OCI-LY7 (cell line): ENCODE measurements around the gene AVPR2. TPM values are rescaled to one million over a fixed set of nuclear protein-coding genes. Genes with fewer than 3 reads are reported as not detected.

Experiments
- BruUV-seq: library from RNA; stranded (reverse); fragments of 400-500 nt; replicated peaks from 2 replicates; lab custom pipeline; 2021; lab: Mats Ljungman, UMichigan
- CTCF ChIA-PET: fragments of 300-600 bp; sonication (Branson Sonifier 250); formaldehyde crosslinking; loops from one replicate; lab custom pipeline; 2022; ENCODE audit warnings: antibody characterized with exemption; ENCODE audit not compliant: unreplicated experiment; lab: Charles Lee
- POLR2A ChIA-PET: fragments of 300-600 bp; sonication (Branson Sonifier 250); formaldehyde crosslinking; loops from one replicate; lab custom pipeline; 2022; ENCODE audit warnings: antibody characterized with exemption; lab: Charles Lee
- DNase-seq: peaks from one replicate; pipeline ENCODE4 v3.0.0-alpha.2; 2015; ENCODE audit warnings: low spot score
- H2AFZ ChIP-seq: fragments of 200-600 bp; sonication (generic), shearing (Covaris generic); 2 replicates; pipeline ENCODE4 v1.6.1; 2014; ENCODE audit warnings: mild to moderate bottlenecking, antibody characterized with exemption, low read length, moderate library complexity
- H3K27ac ChIP-seq: fragments of 200-600 bp; sonication (generic); 2 replicates; pipeline ENCODE4 v1.5.1; 2014; ENCODE audit warnings: mixed run types, low read depth, mild to moderate bottlenecking, moderate library complexity, low read length, inconsistent platforms; ENCODE audit not compliant: poor library complexity, severe bottlenecking
- H3K36me3 ChIP-seq: fragments of 200-600 bp; sonication (generic); 2 replicates; pipeline ENCODE4 v1.6.1; 2014; ENCODE audit warnings: mild to moderate bottlenecking, antibody characterized with exemption, low read length, moderate library complexity, mixed read lengths; ENCODE audit not compliant: insufficient read depth
- H3K4me1 ChIP-seq: fragments of 200-600 bp; sonication (generic); 2 replicates; pipeline ENCODE4 v1.5.1; 2014; ENCODE audit warnings: mild to moderate bottlenecking, low read length; ENCODE audit not compliant: insufficient read depth, poor library complexity, severe bottlenecking
- H3K4me2 ChIP-seq: fragments of 200-600 bp; sonication (generic); 2 replicates; pipeline ENCODE4 v1.6.1; 2014; ENCODE audit warnings: mild to moderate bottlenecking, low read length
- H3K4me3 ChIP-seq: fragments of 200-600 bp; sonication (generic); 2 replicates; pipeline ENCODE4 v1.5.1; 2014; ENCODE audit warnings: mild to moderate bottlenecking, low read depth, low read length; ENCODE audit not compliant: poor library complexity, severe bottlenecking
- H3K79me2 ChIP-seq: fragments of 200-600 bp; sonication (generic); 2 replicates; pipeline ENCODE4 v1.6.1; 2016; ENCODE audit warnings: low read depth, mild to moderate bottlenecking, low read length, moderate library complexity, mixed read lengths; ENCODE audit not compliant: insufficient read depth
- H3K9me2 ChIP-seq: fragments of 200-600 bp; sonication (generic); 2 replicates; pipeline ENCODE4 v1.6.1; 2016; ENCODE audit warnings: mild to moderate bottlenecking, low read length, mixed read lengths; ENCODE audit not compliant: insufficient read depth
- H3K9me3 ChIP-seq: fragments of 200-600 bp; sonication (generic); 2 replicates; pipeline ENCODE4 v1.6.1; 2014; ENCODE audit warnings: mild to moderate bottlenecking, mixed run types, low read length, mixed read lengths
- H4K20me1 ChIP-seq: fragments of 200-600 bp; sonication (generic); 2 replicates; pipeline ENCODE4 v1.6.1; 2014; ENCODE audit warnings: mild to moderate bottlenecking, antibody characterized with exemption, low read length, moderate library complexity, mixed read lengths; ENCODE audit not compliant: insufficient read depth
- EZH2phosphoT487 ChIP-seq: fragments of 200-600 bp; sonication (generic); IDR thresholded peaks from 2 replicates; pipeline ENCODE4 v1.6.1; 2018; ENCODE audit warnings: low read depth, borderline replicate concordance, mild to moderate bottlenecking, mixed run types, antibody characterized with exemption, low read length, moderate library complexity, mixed read lengths
- intact Hi-C: fragments of 100-400 bp; cut with micrococcal nuclease; formaldehyde crosslinking; loops from one replicate; pipeline ENCODE4 v1.10.0; 2022; ENCODE audit not compliant: unreplicated experiment
- total RNA-seq, 2 experiments: library from RNA; depleted of rRNA in 1 of 2; stranded (reverse); fragments of >200 nt in 1 of 2; shearing (Covaris generic) in 1 of 2; gene quantifications; 2 replicates each; pipeline ENCODE4 v1.2.3, GENCODE V29; 2014 to 2022
- TF ChIP-seq, protein P1 (sequence below): fragments of 200-600 bp; sonication (generic); conservative IDR thresholded peaks from 2 replicates; pipeline ENCODE4 v1.5.1; 2014; ENCODE audit warnings: mild to moderate bottlenecking, antibody characterized with exemption, low read length, moderate library complexity, mixed read lengths

The AVPR2 gene
- total RNA-seq, 2 experiments from 2014 or later = 0.09 TPM; not detected in 1

DNA sequence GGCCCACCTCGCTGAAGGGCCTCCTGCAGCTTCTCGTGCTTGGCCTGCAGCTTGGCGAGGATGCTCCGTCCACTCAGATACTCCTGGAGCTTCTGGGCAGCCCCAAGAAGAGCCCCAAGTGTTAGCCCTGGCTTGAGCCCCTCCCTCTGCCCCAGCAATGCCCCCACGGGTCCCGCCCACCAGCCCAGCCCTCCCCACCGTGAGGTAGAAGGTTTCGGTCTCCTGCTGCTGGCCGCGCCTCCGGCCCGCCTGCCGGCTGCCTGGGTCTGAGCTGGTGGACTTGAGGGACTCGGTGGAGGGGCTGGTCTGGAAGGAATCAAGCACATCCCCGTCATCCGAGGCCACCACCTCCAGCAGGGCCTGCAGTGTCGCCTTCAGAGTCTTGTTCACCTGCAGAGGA is 8.7 kb downstream of the AVPR2 start:
- Histone ChIP-seq H3K36me3 (peaks cover 24% of the 10 kb centered on the region), H3K4me1 (no peaks in the 10 kb centered on the region)
- CTCF ChIA-PET = no interaction called here

DNA sequence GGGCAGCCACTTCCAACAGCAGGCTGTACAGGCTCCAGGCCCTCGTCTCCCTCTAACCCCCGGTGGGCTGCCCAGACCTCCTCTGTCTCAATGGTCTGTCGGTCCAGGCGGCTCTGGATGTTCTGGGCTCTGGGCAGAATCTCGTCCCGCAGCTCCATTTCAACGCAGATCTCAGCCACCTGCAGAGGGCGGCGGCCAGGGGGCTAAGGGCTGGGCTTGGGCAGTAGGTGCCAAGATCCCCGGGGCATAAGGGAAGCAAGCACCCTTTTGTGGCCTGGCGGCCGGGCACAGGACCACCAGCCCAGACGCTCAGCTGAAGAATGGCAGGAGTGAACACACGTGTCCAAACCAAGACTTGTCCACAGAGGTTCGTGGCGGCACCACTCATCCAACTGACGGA is 9.2 kb downstream of the AVPR2 start:
- H3K27ac ChIP-seq = no peak overlapping the region
- H3K79me2 ChIP-seq = no peaks in the 10 kb centered on the region
- H3K9me3 ChIP-seq = no peaks in the 10 kb centered on the region
- H3K4me2 ChIP-seq = no peak overlapping the region
- no peak overlapping the region for H2AFZ ChIP-seq
- DNase-seq = no peak
- ChIA-PET CTCF (no interaction called here), POLR2A (no interaction called here)
- no TSS peak for BruUV-seq
- no peaks in the 10 kb centered on the region for H3K9me2 ChIP-seq
- no peaks in the 10 kb centered on the region for H4K20me1 ChIP-seq
- peaks cover 26% of the 10 kb centered on the region for H3K36me3 ChIP-seq
- no peak overlapping the region for H3K4me3 ChIP-seq
- intact Hi-C loops = no loop called here
- TF ChIP-seq, protein P1, sequence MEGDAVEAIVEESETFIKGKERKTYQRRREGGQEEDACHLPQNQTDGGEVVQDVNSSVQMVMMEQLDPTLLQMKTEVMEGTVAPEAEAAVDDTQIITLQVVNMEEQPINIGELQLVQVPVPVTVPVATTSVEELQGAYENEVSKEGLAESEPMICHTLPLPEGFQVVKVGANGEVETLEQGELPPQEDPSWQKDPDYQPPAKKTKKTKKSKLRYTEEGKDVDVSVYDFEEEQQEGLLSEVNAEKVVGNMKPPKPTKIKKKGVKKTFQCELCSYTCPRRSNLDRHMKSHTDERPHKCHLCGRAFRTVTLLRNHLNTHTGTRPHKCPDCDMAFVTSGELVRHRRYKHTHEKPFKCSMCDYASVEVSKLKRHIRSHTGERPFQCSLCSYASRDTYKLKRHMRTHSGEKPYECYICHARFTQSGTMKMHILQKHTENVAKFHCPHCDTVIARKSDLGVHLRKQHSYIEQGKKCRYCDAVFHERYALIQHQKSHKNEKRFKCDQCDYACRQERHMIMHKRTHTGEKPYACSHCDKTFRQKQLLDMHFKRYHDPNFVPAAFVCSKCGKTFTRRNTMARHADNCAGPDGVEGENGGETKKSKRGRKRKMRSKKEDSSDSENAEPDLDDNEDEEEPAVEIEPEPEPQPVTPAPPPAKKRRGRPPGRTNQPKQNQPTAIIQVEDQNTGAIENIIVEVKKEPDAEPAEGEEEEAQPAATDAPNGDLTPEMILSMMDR = no peak
- no peak for TF ChIP-seq EZH2phosphoT487
- no peaks in the 10 kb centered on the region for H3K4me1 ChIP-seq

More for the DNA sequence above, 8.7 kb downstream of the AVPR2 start:
- no TSS peak for BruUV-seq
- no peak for DNase-seq
- Histone ChIP-seq H3K4me3 (no peak overlapping the region), H3K4me2 (no peak overlapping the region), H3K79me2 (no peaks in the 10 kb centered on the region), H3K9me2 (no peaks in the 10 kb centered on the region), H4K20me1 (no peaks in the 10 kb centered on the region), H3K9me3 (no peaks in the 10 kb centered on the region), H3K27ac (no peak overlapping the region), H2AFZ (no peak overlapping the region)
- POLR2A ChIA-PET = no interaction called here
- intact Hi-C loops = no loop called here
- no peak for TF ChIP-seq EZH2phosphoT487
- TF ChIP-seq, protein P1 = no peak

GRCh38 chrX:153917869-153918268 is 13.4 kb downstream of the AVPR2 start:
- ChIA-PET CTCF (no interaction called here), POLR2A (no interaction called here)
- Histone ChIP-seq H3K9me3 (no peaks in the 10 kb centered on the region), H3K4me3 (no peak overlapping the region), H3K36me3 (peaks cover 23% of the 10 kb centered on the region), H3K27ac (no peak overlapping the region), H3K9me2 (no peaks in the 10 kb centered on the region), H3K4me1 (no peaks in the 10 kb centered on the region), H3K79me2 (no peaks in the 10 kb centered on the region; the same call in 1 of the 2 replicates), H2AFZ (no peak overlapping the region), H3K4me2 (no peak overlapping the region), H4K20me1 (no peaks in the 10 kb centered on the region)
- TF ChIP-seq, protein P1 = no peak
- no peak for TF ChIP-seq EZH2phosphoT487
- no TSS peak for BruUV-seq
- intact Hi-C loops = no loop called here
- DNase-seq = no peak
